ENCODE measurements around the gene MRPS12. TPM values are rescaled to one million over a fixed set of nuclear protein-coding genes. Genes with fewer than 3 reads are reported as not detected.

The MRPS12 gene
- total RNA-seq, 6 donors from 2014 or later: 3.1 to 38.3 (median 26.0) TPM

DNA sequence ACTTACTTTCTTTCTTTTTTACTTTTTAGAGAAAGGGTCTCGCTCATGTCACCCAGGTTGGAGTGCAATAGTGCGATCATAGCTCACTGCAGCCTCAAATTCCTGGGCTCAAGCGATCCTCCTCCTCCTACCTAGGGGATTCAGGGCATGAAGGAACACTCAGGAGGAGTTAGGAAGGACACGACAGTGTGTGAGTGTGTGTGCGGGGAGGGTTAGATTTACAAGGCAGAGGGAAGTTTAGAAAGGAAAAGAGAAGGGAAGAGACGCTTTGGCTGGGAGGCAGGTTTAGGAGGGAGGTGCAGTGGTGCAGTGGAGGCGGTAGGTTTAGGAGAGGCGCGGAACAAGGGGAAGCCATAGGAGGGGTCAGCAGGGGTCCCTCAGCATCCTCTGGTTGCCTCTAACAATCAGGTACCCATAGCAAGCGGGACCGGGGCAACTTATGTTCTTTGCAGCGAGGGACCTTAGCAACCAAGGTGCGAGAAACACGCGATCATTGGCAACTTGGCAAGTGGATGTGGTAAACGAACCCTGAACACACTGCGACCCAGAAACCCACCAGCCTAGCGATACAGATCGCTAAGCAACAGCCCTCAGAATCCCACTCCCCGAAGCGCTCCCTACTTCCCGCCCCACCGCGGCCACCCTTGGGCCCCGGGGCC is 31.8 kb upstream of the MRPS12 start:
- Histone ChIP-seq H3K27me3 (no peaks in the 10 kb centered on the region), H3K27ac (peak overlapping the region; percentile 77 to 97 (median 92)), H3K4me3 (peak overlapping the region; percentile 72 to 94 (median 87)), H3K4me1 (peaks cover 28 to 63% (median 42%) of the 10 kb centered on the region in 4 donors), H3K9me3 (no peaks in the 10 kb centered on the region), H3K36me3 (no peaks in the 10 kb centered on the region)
- TF ChIP-seq POLR2A (IDR thresholded peaks at IDR 0.05) (peak in 1 of 4 donors; percentile 57), EP300 (IDR thresholded peaks at IDR 0.05) (no peak)
- WGBS, 2 donors: 9% methylated on average over 16 to 25 of the region's 25 CpGs
- ATAC-seq (ENCODE audit: low FRiP score in 2 of 2) (no peak), DNase-seq (peak in 1 of 2 donors; percentile 32)

DNA sequence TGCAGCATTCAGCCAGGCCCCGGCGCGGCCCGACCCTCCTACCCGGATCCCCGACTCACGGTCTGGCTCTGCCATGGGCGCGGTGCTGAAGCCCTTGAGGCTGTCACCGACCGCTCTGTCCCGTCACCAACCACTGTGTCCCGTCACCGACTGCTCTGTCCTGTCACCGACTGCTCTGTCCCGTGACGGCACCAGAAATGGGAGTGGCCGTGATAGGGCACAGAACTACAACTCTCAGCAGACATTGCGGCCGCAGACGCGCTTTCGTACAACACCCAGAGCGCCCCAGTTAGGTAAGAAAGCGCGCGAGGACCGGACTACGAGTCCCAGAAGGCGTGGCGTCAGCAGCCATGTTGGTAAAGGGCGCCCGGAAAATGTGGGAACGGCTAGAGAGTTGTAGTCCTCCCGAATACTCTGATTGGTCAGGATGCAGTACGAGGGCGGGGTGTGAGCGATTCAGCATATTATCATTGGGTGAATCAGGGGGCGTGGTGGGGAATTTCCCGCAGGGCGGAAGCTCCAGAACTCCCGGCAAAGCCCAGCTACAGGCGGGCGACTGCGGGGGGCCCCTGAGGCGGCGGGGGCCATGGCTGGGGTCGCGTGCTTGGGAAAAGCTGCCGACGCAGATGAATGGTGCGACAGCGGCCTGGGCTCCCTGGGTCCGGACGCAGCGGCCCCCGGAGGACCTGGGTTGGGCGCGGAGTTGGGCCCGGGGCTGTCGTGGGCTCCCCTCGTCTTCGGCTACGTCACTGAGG is 31.1 kb upstream of the MRPS12 start, which contains the start of the genes NFKBIB and SIRT2:
TSS of gene NFKBIB (plus strand) at position 523 of the 755 bp plus-strand sequence. CDS start at position 587, 64 bp downstream.
TSS of gene SIRT2 (minus strand) at position 172 of the 755 bp plus-strand sequence. CDS start at position 75, 97 bp downstream.
- Histone ChIP-seq H3K9me3 (no peaks in the 10 kb centered on the region), H3K4me1 (peaks cover 28 to 56% (median 35%) of the 10 kb centered on the region in 4 donors), H3K36me3 (peaks cover 0 to 3% (median 0%) of the 10 kb centered on the region in 4 donors), H3K4me3 (peak within 1 kb of the TSS; percentile 72 to 94 (median 87)), H3K27me3 (no peaks in the 10 kb centered on the region), H3K27ac (peak within 1 kb of the TSS; percentile 88 to 97 (median 92))
- DNase-seq (peak; percentile 94 to 100), ATAC-seq (ENCODE audit: low FRiP score in 2 of 2) (peak; percentile 98 to 99)
- WGBS, 2 donors: 0% methylated on average over 6 to 64 of the region's 64 CpGs
- TF ChIP-seq POLR2A (IDR thresholded peaks at IDR 0.05): peak in 3 of 4 donors; percentile 86 to 92 (median 88)
- TF ChIP-seq, protein P1, sequence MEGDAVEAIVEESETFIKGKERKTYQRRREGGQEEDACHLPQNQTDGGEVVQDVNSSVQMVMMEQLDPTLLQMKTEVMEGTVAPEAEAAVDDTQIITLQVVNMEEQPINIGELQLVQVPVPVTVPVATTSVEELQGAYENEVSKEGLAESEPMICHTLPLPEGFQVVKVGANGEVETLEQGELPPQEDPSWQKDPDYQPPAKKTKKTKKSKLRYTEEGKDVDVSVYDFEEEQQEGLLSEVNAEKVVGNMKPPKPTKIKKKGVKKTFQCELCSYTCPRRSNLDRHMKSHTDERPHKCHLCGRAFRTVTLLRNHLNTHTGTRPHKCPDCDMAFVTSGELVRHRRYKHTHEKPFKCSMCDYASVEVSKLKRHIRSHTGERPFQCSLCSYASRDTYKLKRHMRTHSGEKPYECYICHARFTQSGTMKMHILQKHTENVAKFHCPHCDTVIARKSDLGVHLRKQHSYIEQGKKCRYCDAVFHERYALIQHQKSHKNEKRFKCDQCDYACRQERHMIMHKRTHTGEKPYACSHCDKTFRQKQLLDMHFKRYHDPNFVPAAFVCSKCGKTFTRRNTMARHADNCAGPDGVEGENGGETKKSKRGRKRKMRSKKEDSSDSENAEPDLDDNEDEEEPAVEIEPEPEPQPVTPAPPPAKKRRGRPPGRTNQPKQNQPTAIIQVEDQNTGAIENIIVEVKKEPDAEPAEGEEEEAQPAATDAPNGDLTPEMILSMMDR (IDR thresholded peaks at IDR 0.05): peak in 1 of 6 experiments; percentile 35
- TF ChIP-seq POLR2AphosphoS5 (IDR thresholded peaks at IDR 0.05): peak; percentile 72 to 92
- TF ChIP-seq EP300 (IDR thresholded peaks at IDR 0.05): peak in 1 of 4 donors; percentile 64

DNA sequence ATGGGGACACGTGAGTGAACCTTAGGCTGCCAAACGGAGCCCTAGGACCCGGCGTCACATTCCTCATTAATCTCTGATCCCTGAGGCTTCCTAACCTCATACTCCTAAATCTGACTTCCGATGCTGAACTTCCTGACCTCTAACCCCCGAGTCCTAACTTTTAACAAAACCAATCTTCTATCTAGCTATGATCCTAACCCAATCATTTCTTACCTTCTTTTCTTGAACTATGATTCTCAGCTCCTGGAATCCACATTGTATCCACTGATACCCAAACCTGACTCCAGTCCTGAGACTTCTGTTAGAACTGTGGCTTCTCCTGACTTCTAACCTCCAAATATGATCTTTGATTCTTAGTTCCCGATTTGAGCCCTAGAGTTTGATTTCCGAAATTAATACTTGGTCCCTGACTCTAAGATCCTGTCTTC is 30.5 kb upstream of the MRPS12 start:
- Histone ChIP-seq H3K9me3 (no peaks in the 10 kb centered on the region), H3K27ac (peak overlapping the region; percentile 79 to 97 (median 90)), H3K4me3 (peak overlapping the region; percentile 38 to 94 (median 78)), H3K27me3 (no peaks in the 10 kb centered on the region), H3K36me3 (peaks cover 0 to 9% (median 5%) of the 10 kb centered on the region in 4 donors), H3K4me1 (peaks cover 27 to 50% (median 30%) of the 10 kb centered on the region in 4 donors)
- WGBS, 2 donors: 1 to 3% methylated on average over 7 to 8 of the region's 8 CpGs
- DNase-seq (peak in 1 of 2 donors; percentile 82), ATAC-seq (ENCODE audit: low FRiP score in 2 of 2) (no peak)
- TF ChIP-seq POLR2AphosphoS5 (IDR thresholded peaks at IDR 0.05) (no peak), POLR2A (IDR thresholded peaks at IDR 0.05) (peak in 1 of 4 donors; percentile 46), EP300 (IDR thresholded peaks at IDR 0.05) (no peak)

DNA sequence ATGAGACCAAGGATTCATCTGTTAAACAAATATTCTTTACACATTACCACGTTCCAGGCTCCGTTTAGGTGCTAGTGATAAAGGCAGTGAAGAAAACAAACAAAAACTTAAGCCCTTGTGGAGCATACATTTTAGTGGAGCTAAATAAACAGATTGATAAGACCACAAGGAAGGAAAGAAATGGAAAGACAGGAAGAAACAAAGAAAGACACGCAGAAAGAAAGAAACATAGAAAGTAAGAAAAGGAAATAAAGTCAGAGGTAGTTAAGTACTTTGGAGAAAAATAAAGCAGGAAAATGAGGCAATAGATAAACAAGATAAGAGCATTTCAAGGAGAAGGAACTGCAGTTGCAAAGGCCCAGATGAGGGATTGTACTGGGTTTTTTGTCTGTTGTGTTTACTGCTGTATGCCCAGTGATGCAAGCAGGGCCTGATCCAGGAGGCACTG is 30.0 kb upstream of the MRPS12 start:
- no peaks in the 10 kb centered on the region for H3K9me3 ChIP-seq
- no peak for TF ChIP-seq POLR2A (IDR thresholded peaks at IDR 0.05)
- TF ChIP-seq, protein P1 (IDR thresholded peaks at IDR 0.05): no peak
- no peak for TF ChIP-seq POLR2AphosphoS5 (IDR thresholded peaks at IDR 0.05)
- TF ChIP-seq EP300 (IDR thresholded peaks at IDR 0.05): no peak
- ATAC-seq (ENCODE audit: low FRiP score in 2 of 2): no peak
- peak overlapping the region; percentile 79 to 97 (median 90) for H3K27ac ChIP-seq
- H3K36me3 ChIP-seq: peaks cover 4 to 14% (median 10%) of the 10 kb centered on the region in 4 donors
- 12 to 18% methylated on average over 3 of the region's 3 CpGs for WGBS, 2 donors
- DNase-seq: no peak
- H3K4me1 ChIP-seq: peaks cover 25 to 44% (median 27%) of the 10 kb centered on the region in 4 donors
- H3K4me3 ChIP-seq: peak overlapping the region in 3 of 4 donors; percentile 72 to 94 (median 84)
- H3K27me3 ChIP-seq: no peaks in the 10 kb centered on the region

DNA sequence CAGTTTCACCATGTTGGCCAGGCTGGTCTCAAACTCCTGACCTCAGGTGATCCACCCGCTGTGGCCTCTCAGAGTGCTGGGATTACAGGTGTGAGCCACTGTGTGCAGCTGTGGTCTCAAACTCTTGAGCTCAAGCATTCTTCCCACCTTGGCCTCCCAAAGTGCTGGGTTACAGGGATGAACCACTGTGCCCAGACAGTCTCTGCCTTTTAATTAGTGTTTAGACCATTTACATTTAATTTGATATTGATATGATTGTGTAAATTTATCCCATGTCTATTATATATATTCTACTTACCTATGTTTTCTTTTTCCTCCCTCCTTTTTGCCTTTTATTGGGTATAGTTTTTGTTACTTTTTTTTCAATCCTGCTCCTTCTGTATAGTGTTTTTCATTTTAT is 29.1 kb upstream of the MRPS12 start:
- no peak overlapping the region for H3K4me3 ChIP-seq
- ATAC-seq (ENCODE audit: low FRiP score in 2 of 2): no peak
- no peaks in the 10 kb centered on the region for H3K27me3 ChIP-seq
- WGBS, 2 donors: 100% methylated on average over 1 of the region's 1 CpG
- no peak for TF ChIP-seq POLR2AphosphoS5 (IDR thresholded peaks at IDR 0.05)
- TF ChIP-seq EP300 (IDR thresholded peaks at IDR 0.05): no peak
- TF ChIP-seq, protein P1 (IDR thresholded peaks at IDR 0.05): no peak
- TF ChIP-seq POLR2A (IDR thresholded peaks at IDR 0.05): no peak
- DNase-seq: no peak
- no peak overlapping the region for H3K27ac ChIP-seq
- no peaks in the 10 kb centered on the region for H3K9me3 ChIP-seq
- H3K36me3 ChIP-seq: peaks cover 5 to 20% (median 13%) of the 10 kb centered on the region in 4 donors
- peaks cover 25 to 38% (median 27%) of the 10 kb centered on the region in 4 donors for H3K4me1 ChIP-seq

All from upper lobe of left lung (tissue), 6 donors.